ENCODE data around the gene NT5DC1.

Gene NT5DC1

DNA sequence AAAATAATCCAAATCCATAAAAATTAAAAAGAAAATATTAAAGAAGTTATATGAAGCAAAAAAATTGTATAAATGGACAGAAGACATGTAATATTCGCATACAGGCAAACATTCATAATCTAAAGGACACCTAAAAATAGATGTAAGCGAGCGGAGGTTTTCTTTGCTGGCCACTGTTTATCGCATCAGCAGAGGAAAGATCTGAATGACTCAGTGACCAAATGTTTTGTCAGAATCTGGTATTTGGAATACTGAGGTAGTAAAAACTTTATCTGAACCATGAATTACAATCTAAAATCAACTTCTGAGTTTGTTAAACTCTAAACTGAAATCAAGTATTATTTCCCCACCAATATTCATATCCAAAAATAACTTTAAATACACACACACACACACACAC is 145.4 kb downstream of the NT5DC1 start:
- ATAC-seq: no peak
- no peak for DNase-seq

DNA sequence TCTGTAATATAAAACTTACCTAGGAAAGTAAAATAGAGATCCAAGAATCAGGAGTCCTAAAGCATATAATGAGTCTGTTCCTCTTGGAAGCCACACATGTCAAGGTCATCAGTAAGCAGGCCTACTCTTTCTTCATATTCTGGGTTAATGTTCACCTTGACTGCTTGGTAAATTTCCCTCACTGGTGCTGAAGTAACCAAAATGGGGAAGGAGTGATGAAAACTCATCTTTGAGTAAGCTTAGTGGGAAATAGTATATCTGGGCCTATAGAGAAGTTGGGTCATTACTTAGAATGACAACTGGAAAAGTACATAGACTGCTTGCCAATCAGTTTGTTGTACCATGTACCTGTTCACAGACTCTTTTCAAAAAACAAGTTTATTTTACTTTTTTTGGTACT is 146.6 kb downstream of the NT5DC1 start:
- ATAC-seq (no peak), DNase-seq (no peak)

- ATAC-seq: no peak
- no peak for DNase-seq
Observed at GRCh38 chr6:116248577-116248976, 147.9 kb downstream of the NT5DC1 start.

DNA sequence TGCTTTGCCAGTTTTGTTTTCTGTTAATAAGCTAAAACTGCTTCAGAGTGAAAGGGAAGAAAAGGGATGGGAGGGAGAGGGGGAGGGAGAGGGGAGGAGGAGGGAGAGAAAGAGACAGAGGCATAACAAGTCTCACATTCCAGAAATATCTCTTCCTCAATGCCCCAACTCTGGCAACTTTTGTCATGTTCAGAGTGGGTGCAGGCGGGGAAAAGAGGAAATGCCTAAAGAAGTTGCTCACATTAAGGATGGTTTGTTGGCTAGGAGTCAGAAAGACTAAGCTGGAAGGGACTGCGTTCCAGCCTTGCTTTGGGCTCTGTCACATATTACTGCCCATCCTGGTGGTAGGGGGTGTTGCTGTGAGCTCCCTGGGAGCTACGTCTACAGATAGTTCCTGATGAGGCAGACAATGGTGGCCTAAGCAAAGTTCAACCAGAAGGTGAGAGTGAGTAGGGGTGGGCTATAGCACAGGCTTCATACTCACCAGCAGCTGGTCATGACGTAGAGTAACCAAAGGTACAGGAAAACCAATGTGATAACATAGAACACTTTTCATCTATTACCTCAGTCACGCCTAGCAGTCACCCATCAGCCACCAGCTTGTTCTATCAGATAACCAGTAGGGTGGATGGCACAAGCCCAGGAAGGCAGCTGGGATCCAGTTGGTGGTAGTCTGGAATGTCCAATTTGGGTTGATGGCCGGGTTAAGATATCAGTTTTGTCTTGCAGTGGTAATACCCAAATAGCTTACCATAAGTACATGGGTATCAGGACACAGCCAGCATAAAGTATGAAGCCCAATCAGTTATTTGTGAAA is 151.1 kb downstream of the NT5DC1 start:
- no peak for DNase-seq
- ATAC-seq: no peak

DNA sequence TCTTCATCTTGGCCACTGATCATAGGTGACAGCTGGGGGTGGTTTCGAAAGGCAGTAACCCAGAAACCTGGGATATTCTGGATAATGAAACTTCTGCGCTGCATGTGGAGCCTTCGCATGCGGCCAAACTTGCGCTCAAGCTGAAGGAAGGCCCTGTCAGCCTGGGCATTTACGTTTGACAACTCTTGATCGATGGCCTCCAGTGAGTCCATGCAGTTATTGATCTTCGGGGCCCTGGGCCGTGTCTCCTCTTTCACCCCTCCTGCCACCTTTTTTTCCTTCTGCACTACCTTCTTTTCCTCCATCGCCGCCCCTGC is 152.5 kb downstream of the NT5DC1 start:
- ATAC-seq: no peak
- DNase-seq: no peak

DNA sequence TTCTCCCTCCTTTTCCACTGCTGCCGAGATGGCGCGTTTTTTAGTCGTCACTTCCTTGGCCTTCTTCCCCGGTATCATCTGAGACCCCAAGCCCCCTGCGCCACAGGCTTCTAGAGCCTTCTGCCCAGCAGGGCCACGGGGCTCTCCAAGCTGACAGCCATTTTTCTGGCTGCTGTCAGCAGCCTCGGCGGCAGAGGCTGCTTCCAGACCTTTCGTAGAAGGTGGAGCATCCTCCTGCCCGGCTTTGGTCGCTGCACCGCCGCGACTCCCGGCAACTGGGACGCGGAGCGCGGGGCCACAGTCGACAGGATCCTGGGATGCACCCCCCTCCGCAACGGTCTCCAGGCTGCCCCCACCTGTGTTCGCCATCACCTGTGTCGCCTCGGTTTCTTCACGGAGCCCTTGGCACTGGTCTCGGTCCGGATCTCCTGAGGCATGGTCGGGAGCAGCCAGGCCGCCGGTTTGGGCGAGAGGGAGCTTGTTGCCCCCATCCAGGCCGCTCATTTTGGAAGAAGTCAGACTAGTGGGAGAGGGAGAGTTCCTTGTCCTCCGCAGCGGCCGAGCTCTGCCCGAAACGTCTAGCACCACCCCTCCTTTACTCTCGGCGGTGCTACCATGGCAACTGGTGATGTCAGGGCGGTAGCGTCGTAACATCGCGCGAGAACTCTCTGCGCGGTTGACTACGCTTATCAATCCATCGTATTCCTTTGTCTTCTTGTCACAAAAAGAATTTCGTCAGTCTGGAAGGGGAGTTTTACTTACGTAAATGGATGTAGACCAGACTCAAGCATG is 153.0 kb downstream of the NT5DC1 start, which contains the start of gene TSPYL4:
Gene TSPYL4, minus strand, starts transcription at position 571 of the 792 bp plus-strand sequence. Its CDS starts 67 bp downstream, at position 504.
- DNase-seq (peak; percentile 89), ATAC-seq (peak; percentile 99)

DNA sequence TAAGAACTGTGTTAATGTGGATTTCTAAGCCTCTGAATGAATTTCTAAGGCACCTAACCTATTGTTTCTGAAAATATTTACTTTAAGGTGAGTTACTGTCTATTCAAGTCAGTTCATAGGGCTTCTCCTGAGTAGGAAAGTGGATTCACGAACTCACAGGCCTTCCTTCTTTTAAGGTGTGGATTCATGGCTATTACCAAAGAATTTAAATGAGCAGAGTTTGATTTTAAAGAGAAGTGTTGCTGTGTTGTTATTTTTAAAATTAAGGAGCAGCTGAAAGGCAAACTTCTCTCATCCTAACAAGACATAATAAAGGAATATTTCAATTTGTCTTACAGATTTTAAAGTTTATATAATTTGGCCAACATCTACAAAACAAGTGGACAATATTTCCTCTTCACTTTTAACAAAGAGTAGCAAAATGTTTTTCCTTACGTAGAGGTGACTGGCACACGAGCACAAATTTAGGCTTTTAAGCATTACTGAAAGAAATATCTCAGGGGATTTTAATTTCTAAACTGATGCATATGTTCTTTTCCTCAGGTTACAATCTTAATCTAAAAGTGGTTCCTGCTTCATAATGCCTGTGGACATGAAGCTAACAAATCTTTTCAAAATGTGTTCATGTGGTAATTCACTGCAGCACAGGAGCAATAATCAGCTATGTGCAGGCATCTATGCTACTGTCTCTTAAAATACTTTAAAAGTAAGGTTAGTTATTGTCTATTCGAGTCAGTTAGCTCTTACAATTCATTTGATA is 153.8 kb downstream of the NT5DC1 start:
- DNase-seq (no peak), ATAC-seq (no peak)

- no peak for DNase-seq
- no peak for ATAC-seq
Observed at GRCh38 chr6:116255246-116255800, 154.7 kb downstream of the NT5DC1 start.

GRCh38 chr6:116256694-116257093 is 156.0 kb downstream of the NT5DC1 start:
- ATAC-seq (no peak), DNase-seq (no peak)

DNA sequence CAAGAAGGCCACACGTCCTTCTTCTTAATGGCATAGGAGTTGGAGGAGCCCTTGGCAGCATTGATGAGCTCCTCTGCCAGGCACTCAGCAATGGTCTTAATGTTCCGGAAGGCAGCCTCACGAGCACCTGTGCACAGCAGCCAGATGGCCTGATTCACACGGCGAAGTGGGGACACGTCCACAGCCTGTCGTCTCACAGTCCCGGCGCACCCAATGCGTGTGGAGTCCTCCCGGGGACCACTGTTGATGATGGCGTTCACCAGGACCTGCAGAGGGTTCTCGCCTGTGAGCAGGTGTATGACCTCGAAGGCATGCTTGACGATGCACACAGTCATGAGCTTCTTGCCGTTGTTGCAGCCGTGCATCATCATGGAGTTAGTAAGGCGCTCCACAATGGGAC is 157.9 kb downstream of the NT5DC1 start:
- DNase-seq (no peak), ATAC-seq (no peak)

GRCh38 chr6:116263353-116263752 is 162.7 kb downstream of the NT5DC1 start:
- DNase-seq: no peak
- no peak for ATAC-seq

GRCh38 chr6:116265041-116265829 is 164.6 kb downstream of the NT5DC1 start:
- DNase-seq: no peak
- ATAC-seq: peak; percentile 46

DNA sequence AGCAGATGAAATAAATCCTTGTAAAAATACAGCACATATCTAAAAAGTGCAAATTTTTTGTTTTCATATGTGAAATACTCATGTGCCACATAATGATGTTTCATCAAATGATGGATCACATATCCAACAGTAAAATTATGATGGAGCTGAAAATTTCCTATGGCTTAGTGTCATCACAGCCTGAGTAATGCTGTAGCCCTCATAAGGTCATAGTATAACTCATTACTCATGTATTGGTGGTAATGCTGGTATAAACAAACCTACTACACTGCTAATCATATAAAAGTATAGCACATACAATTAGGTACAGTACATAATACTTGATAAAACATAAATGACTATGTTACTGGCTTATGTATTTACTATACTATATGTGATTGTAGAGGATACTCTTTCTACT is 166.2 kb downstream of the NT5DC1 start:
- ATAC-seq: peak; percentile 21

DNA sequence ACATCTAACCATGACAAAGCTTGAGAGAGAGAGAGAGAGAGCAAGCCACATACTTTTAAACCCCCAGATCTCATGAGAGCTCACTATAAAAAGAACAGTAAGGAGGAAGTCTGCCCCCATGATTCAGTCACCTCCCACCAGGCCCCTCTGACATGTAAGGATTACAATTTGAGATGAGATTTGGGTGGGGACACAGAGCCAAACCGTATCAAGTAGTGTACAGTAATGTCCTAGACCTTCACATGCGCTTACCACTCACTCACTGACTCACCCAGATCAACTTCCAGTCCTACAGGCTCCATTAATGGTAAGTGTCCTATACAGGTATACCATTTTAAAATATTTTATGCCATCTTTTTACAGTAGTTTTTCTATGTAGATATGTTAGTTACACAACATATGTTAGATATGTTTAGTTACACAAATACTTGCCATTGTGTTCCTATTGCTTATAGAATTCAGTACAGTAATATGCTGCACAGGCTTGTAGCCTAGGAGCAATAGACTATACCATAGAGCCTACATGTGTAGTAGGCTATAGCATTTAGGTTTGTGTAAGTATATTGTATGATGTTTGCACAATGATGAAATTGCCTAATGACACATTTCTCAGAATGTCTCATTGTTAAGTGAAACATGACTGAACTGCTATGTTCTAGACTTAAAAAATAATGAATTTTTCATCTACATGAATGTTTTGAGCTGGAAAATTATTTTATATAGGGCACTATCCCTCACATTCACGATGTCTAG is 167.4 kb downstream of the NT5DC1 start:
- DNase-seq (no peak), ATAC-seq (no peak)

More for the DNA sequence above, 166.2 kb downstream of the NT5DC1 start:
- DNase-seq: no peak

- ATAC-seq: peak; percentile 74
- no peak for DNase-seq
Observed at GRCh38 chr6:116268589-116269293, 168.1 kb downstream of the NT5DC1 start.

DNA sequence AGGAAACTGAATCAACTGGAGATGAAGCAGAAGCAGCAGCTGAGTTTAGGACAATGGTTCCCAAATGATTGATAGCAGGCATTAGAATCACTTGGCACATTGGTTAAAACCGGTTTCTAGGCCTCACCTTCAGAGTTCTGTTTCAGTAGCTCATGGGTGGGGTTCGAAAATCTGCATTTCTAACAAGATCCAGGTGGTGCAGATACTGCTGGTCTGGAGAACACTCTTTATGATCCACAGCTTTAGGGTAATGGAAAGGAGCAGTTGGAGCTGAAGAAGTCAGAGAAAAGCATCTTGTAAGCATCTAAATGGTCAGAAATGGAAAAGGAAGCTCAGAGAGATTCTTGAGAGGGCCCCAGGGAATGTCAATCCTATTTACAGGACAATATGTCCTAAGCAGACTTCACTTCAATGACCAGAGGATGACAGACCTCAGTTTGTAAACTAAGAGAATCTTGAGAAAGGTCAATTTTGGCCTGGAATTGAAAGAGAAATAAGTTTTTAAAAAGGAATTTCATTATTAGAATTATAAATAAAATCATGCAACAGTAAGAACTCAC is 170.6 kb downstream of the NT5DC1 start:
- ATAC-seq (no peak), DNase-seq (no peak)

GRCh38 chr6:116277124-116277523 is 176.5 kb downstream of the NT5DC1 start:
- ATAC-seq (no peak), DNase-seq (no peak)

- no peak for DNase-seq
- no peak for ATAC-seq
Observed at GRCh38 chr6:116278481-116278829, 177.8 kb downstream of the NT5DC1 start.

GRCh38 chr6:116278854-116279231 is 178.2 kb downstream of the NT5DC1 start:
- no peak for ATAC-seq
- DNase-seq: no peak
